ENCODE measurements around the gene KRTAP5-5.

GRCh38 chr11:1637628-1638027 is 8.1 kb downstream of the KRTAP5-5 start:
- TF ChIP-seq CTCF (IDR thresholded peaks at IDR 0.05 in 2 of 3, conservative IDR thresholded peaks at IDR 0.05 in 1 of 3; ENCODE audit: control insufficient read depth in 2 of 3, extremely low read depth in 1 of 3, insufficient read depth in 1 of 3, low read depth in 3 of 3, low read length in 3 of 3) = no peak
- no peak for TF ChIP-seq ATF7 (IDR thresholded peaks at IDR 0.05; ENCODE audit: low read depth)
- no peak for TF ChIP-seq RCOR1 (conservative IDR thresholded peaks at IDR 0.05; ENCODE audit: low read depth, low read length)
- no peak for TF ChIP-seq LARP7 (IDR thresholded peaks at IDR 0.05)
- no peak for TF ChIP-seq SRF (IDR thresholded peaks at IDR 0.05; ENCODE audit: low read depth in 2 of 2, low read length in 2 of 2)
- TF ChIP-seq JUND (IDR thresholded peaks at IDR 0.05; ENCODE audit: low read depth, low read length) = no peak
- no peak for TF ChIP-seq CREM (IDR thresholded peaks at IDR 0.05; ENCODE audit: low read depth)
- no peak for TF ChIP-seq POLR2AphosphoS2 (IDR thresholded peaks at IDR 0.05; ENCODE audit: low read depth, low read length)
- TF ChIP-seq KLF5 (IDR thresholded peaks at IDR 0.05; ENCODE audit: partially characterized antibody) = no peak
